ENCODE measurements around the gene SMIM24. TPM values are rescaled to one million over a fixed set of nuclear protein-coding genes. Genes with fewer than 3 reads are reported as not detected.

SMIM24 gene
- total RNA-seq, 2 experiments from 2014 or later, result 1.6 to 3.8 TPM

- intact Hi-C loops (cut with micrococcal nuclease), result loop anchor here (5.0 kb wide), 1 partner anchor 152 kb away; no protein-coding TSS in a partner anchor
- Mint-ChIP-seq H3K36me3 (ENCODE audit: low read depth) (no peaks in the 10 kb centered on the region), H3K27ac (no peak overlapping the region), H3K4me1 (ENCODE audit: low read depth) (peaks cover 13% of the 10 kb centered on the region), H3K27me3 (no peaks in the 10 kb centered on the region), H3K9me3 (no peaks in the 10 kb centered on the region), H3K4me3 (no peak overlapping the region)
- ChIA-PET POLR2A (no interaction called here), CTCF (interaction anchor here (1.0 to 2.7 kb wide), 8 partner anchors 8 to 169 kb away, joined by 3 to 16 read pairs (median 6); partner anchors contain the start of gene SMIM44)
- DNase-seq (no peak), ATAC-seq (no peak)
- no peak for TF ChIP-seq CTCF (IDR thresholded peaks at IDR 0.05)
These were observed 6.3 kb downstream of the SMIM24 start for GRCh38 chr19:3474010-3474409.

DNA sequence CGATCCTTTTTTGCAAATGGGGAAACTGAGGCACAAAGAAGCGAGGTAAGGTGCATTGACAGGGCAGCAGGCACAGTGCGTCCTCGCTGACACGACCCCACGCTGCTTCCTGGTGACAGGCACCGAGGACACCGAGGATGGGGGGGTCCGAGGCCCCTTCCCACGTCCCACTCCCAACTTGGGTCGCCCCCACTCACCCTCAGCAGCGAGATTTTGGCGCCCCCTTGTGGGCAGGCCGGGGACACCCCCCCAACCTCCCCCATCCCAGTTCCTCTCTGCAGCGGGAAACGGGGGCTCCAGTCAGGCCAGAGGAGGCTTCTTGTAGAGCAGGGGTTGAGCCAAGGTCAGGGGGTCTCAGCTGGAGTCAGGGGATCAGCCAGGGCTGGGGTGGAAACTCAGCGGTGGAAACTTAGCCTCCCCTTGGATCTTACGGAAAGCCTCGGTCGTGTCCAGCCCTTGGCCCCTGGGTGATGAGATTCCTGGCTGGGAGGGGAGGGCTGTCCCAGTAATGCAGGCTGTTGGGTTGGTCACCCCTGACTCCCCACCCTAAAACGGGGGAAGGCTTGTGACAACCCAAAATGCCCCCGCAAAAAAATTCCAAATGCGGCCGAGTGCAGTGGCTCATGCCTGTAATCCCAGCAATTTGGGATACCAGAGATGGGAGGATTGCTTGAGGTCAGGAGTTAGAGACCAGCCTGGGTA, 8.2 kb downstream of the SMIM24 start:
- peaks cover 6% of the 10 kb centered on the region for H3K9me3 Mint-ChIP-seq
- intact Hi-C loops (cut with micrococcal nuclease), result loop anchor here (5.0 kb wide), 1 partner anchor 150 kb away; no protein-coding TSS in a partner anchor
- peak; percentile 77 for TF ChIP-seq CTCF (IDR thresholded peaks at IDR 0.05)
- peaks cover 4% of the 10 kb centered on the region for H3K36me3 Mint-ChIP-seq (ENCODE audit: low read depth)
- no peak for ATAC-seq
- no peak overlapping the region for H3K4me3 Mint-ChIP-seq
- H3K27ac Mint-ChIP-seq, result no peak overlapping the region
- H3K27me3 Mint-ChIP-seq, result no peaks in the 10 kb centered on the region
- CTCF ChIA-PET, result interaction anchor here (0.6 to 2.7 kb wide), 35 partner anchors 10 to 230 kb away, joined by 3 to 16 read pairs (median 4); partner anchors contain the start of gene SMIM44
- DNase-seq, result peak; percentile 47
- POLR2A ChIA-PET, result no interaction called here
- no peaks in the 10 kb centered on the region for H3K4me1 Mint-ChIP-seq (ENCODE audit: low read depth)

- CTCF ChIA-PET, result interaction anchor here (0.9 to 2.9 kb wide), 5 partner anchors 9 to 166 kb away, joined by 3 to 17 read pairs (median 4); no protein-coding TSS in a partner anchor
- POLR2A ChIA-PET, result interaction anchor here (1.0 to 1.3 kb wide), 2 partner anchors 18 to 149 kb away, joined by 3 read pairs; no protein-coding TSS in a partner anchor
- peaks cover 6% of the 10 kb centered on the region for H3K9me3 Mint-ChIP-seq
- DNase-seq, result no peak
- TF ChIP-seq CTCF (IDR thresholded peaks at IDR 0.05), result no peak
- H3K4me3 Mint-ChIP-seq, result no peak overlapping the region
- H3K4me1 Mint-ChIP-seq (ENCODE audit: low read depth), result no peaks in the 10 kb centered on the region
- no peak overlapping the region for H3K27ac Mint-ChIP-seq
- H3K36me3 Mint-ChIP-seq (ENCODE audit: low read depth), result peaks cover 4% of the 10 kb centered on the region
- no peak for ATAC-seq
- no peaks in the 10 kb centered on the region for H3K27me3 Mint-ChIP-seq
- intact Hi-C loops (cut with micrococcal nuclease), result loop anchor here (5.0 kb wide), 1 partner anchor 148 kb away; no protein-coding TSS in a partner anchor
These were observed 9.7 kb downstream of the SMIM24 start for GRCh38 chr19:3470500-3471128.

GRCh38 chr19:3469638-3470499, 10.5 kb downstream of the SMIM24 start:
- peaks cover 6% of the 10 kb centered on the region for H3K9me3 Mint-ChIP-seq
- H3K4me1 Mint-ChIP-seq (ENCODE audit: low read depth), result no peaks in the 10 kb centered on the region
- H3K27me3 Mint-ChIP-seq, result no peaks in the 10 kb centered on the region
- H3K4me3 Mint-ChIP-seq, result no peak overlapping the region
- ChIA-PET CTCF (interaction anchor here (0.9 to 2.9 kb wide), 6 partner anchors 10 to 165 kb away, joined by 3 to 17 read pairs (median 4); no protein-coding TSS in a partner anchor), POLR2A (interaction anchor here (0.6 to 1.3 kb wide), 3 partner anchors 18 to 289 kb away, joined by 3 to 4 read pairs (median 3); no protein-coding TSS in a partner anchor)
- intact Hi-C loops (cut with micrococcal nuclease), result loop anchor here (5.0 kb wide), 1 partner anchor 148 kb away; no protein-coding TSS in a partner anchor
- no peak overlapping the region for H3K27ac Mint-ChIP-seq
- H3K36me3 Mint-ChIP-seq (ENCODE audit: low read depth), result peaks cover 4% of the 10 kb centered on the region
- no peak for TF ChIP-seq CTCF (IDR thresholded peaks at IDR 0.05)
- ATAC-seq (no peak), DNase-seq (no peak)

Measured in activated CD8-positive, alpha-beta T cell treated with anti-CD3 and anti-CD28 coated beads for 36 hours (primary cell).